Measurements from ENCODE around the gene NKX1-2. TPM values are rescaled to one million over a fixed set of nuclear protein-coding genes. Genes with fewer than 3 reads are reported as not detected.

The NKX1-2 gene
- total and polyA plus RNA-seq, 2 of the 8 experiments (the other 6 are each of a cell fraction or from before 2014, with no cell fraction given) = 12.7 to 34.9 TPM

DNA sequence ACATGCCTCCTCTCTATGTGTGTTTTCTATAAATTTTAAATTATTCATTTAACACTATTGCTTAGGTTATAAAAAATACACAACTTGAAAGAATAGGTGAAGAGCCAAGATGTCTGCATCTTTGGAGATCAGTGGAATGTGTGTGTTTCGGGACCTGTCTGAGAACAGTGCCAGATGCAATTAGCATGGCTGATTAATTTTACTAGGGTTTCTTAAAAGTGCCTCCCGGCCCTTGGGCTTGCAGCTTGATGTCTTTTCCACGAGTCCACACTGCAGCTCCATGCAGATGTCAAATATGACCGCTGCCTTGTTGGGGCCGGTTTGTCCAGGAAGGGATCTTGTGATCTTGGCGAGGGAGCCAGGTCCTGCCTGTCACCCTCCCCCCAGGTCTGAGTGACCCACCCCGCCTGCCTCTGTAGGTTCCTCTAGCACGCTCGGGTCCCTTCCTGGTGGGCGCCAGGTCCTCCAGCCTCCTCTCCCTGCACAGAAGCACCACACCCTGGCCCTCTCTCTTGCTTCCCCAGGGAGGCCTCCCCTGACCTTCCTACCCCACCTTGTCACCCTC is 32.5 kb upstream of the NKX1-2 start:
- Histone ChIP-seq H3K23me2 (ENCODE audit: low read depth, low read length) (0 out of 2 replicates have a peak, but pooled peaks cover 2% of the 10 kb centered on the region), H2BK5ac (ENCODE audit: low read depth, low read length) (peak overlapping the region; percentile 84), H3K27ac (ENCODE audit: low read depth, low read length) (no peak overlapping the region)

More for the DNA sequence above, 32.5 kb upstream of the NKX1-2 start:
- no peaks in the 10 kb centered on the region for H3K27me3 ChIP-seq (replicated peaks in 1 of 4; ENCODE audit: control insufficient read depth in 3 of 4, extremely low read depth in 1 of 4, insufficient read depth in 3 of 4, low read length in 3 of 4)
- no peak overlapping the region for H4K8ac ChIP-seq (ENCODE audit: extremely low read depth, insufficient read depth, low read length)
- DNase-seq (ENCODE audit: low read depth in 1 of 2, low spot score in 2 of 2) (no peak), FAIRE-seq (no peak)
- peaks cover 6 to 8% of the 10 kb centered on the region in 2 experiments; a peak in 3 of 4 replicates for H3K9me3 ChIP-seq (ENCODE audit: insufficient read depth in 2 of 2, low read depth in 1 of 2, low read length in 1 of 2)
- no peak overlapping the region for H2BK120ac ChIP-seq (replicated peaks; ENCODE audit: low read depth, low read length)
- H3K4me2 ChIP-seq (ENCODE audit: insufficient read depth in 1 of 2, low read depth in 2 of 2, low read length in 2 of 2) = no peak overlapping the region
- H2BK12ac ChIP-seq (ENCODE audit: low read depth, low read length) = no peak overlapping the region
- 0 out of 2 replicates have a peak overlapping the region, but pooled peaks have one; percentile 56 for H2BK20ac ChIP-seq (ENCODE audit: low read length)
- no peak overlapping the region for H4K5ac ChIP-seq (ENCODE audit: insufficient read length, low read depth, low read length)
- H3K79me2 ChIP-seq (ENCODE audit: control insufficient read depth in 1 of 2, insufficient read depth in 2 of 2, low read length in 2 of 2) = no peaks in the 10 kb centered on the region
- no peak overlapping the region for H3K14ac ChIP-seq (ENCODE audit: insufficient read length)
- 0 out of 2 replicates have a peak overlapping the region, but pooled peaks have one; percentile 36 for H2BK15ac ChIP-seq (ENCODE audit: low read length)
- peaks cover 0 to 10% (median 4%) of the 10 kb centered on the region in 4 experiments; a peak in 5 of 8 replicates for H3K36me3 ChIP-seq (ENCODE audit: control insufficient read depth in 2 of 4, insufficient read depth in 4 of 4, low read length in 3 of 4)
- H4K91ac ChIP-seq (replicated peaks; ENCODE audit: insufficient read length, low read length) = peak overlapping the region; percentile 1
- no peak overlapping the region for H3K9ac ChIP-seq (replicated peaks in 1 of 4; ENCODE audit: extremely low read depth in 1 of 4, low read depth in 3 of 4, low read length in 3 of 4)
- H3K23ac ChIP-seq (ENCODE audit: insufficient read length) = no peak overlapping the region
- TF ChIP-seq ZNF274 (IDR thresholded peaks at IDR 0.05; ENCODE audit: borderline replicate concordance, extremely low read depth, low read length) (no peak), TCF12 (IDR thresholded peaks at IDR 0.05; ENCODE audit: low read depth, low read length) (no peak), CREB1 (IDR thresholded peaks at IDR 0.05) (no peak), CBX8 (IDR thresholded peaks at IDR 0.05; ENCODE audit: borderline replicate concordance, low read depth, low read length) (no peak), SIX5 (IDR thresholded peaks at IDR 0.05; ENCODE audit: low read depth, low read length) (no peak), MAFK (IDR thresholded peaks at IDR 0.05; ENCODE audit: low read depth, low read length) (no peak)
- TF ChIP-seq, protein P1, sequence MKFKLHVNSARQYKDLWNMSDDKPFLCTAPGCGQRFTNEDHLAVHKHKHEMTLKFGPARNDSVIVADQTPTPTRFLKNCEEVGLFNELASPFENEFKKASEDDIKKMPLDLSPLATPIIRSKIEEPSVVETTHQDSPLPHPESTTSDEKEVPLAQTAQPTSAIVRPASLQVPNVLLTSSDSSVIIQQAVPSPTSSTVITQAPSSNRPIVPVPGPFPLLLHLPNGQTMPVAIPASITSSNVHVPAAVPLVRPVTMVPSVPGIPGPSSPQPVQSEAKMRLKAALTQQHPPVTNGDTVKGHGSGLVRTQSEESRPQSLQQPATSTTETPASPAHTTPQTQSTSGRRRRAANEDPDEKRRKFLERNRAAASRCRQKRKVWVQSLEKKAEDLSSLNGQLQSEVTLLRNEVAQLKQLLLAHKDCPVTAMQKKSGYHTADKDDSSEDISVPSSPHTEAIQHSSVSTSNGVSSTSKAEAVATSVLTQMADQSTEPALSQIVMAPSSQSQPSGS (IDR thresholded peaks at IDR 0.05; ENCODE audit: low read length) = no peak
- H2AFZ ChIP-seq (ENCODE audit: low read length) = no peak overlapping the region
- ChIA-PET POLR2A (ENCODE audit: partially characterized antibody) (interaction anchor here (0.8 to 1.0 kb wide), 3 partner anchors 9 to 26 kb away, joined by 3 read pairs; no protein-coding TSS in a partner anchor), CTCF (ENCODE audit: partially characterized antibody) (interaction anchor here (1.2 to 3.2 kb wide), 5 partner anchors 10 to 50 kb away, joined by 3 to 14 read pairs (median 5); partner anchors contain the start of gene NKX1-2)
- WGBS, 2 experiments (ENCODE audit: extremely low coverage in 1 of 2, insufficient coverage in 1 of 2, insufficient read length in 1 of 2, insufficient replicate concordance in 2 of 2, low coverage in 1 of 2, low lambda C conversion rate in 2 of 2, missing lambda C conversion rate in 1 of 2) = 88% methylated on average over 10 of the region's 10 CpGs; no CpG with 5 or more reads in 1 of the 2 experiments
- no peak overlapping the region for H3K56ac ChIP-seq (replicated peaks; ENCODE audit: insufficient read length, low read depth, low read length)
- H3K4ac ChIP-seq (replicated peaks; ENCODE audit: insufficient read length, low read depth, low read length) = no peak overlapping the region
- peaks cover 4 to 18% (median 9%) of the 10 kb centered on the region in 4 experiments for H3K4me1 ChIP-seq (replicated peaks in 1 of 4; ENCODE audit: control insufficient read depth in 3 of 4, insufficient read depth in 4 of 4, low read length in 3 of 4)
- peaks cover 12% of the 10 kb centered on the region for H3K79me1 ChIP-seq (ENCODE audit: low read depth, low read length)
- H3K4me3 ChIP-seq (ENCODE audit: extremely low read depth in 1 of 4, insufficient read depth in 2 of 4, low read depth in 3 of 4, low read length in 4 of 4) = no peak overlapping the region
- H3K18ac ChIP-seq (ENCODE audit: extremely low read depth, low read length) = 0 out of 2 replicates have a peak overlapping the region, but pooled peaks have one; percentile 13
- H4K20me1 ChIP-seq (replicated peaks in 1 of 2; ENCODE audit: control insufficient read depth in 1 of 2, insufficient read depth in 2 of 2, low read length in 2 of 2) = peaks cover 0 to 2% of the 10 kb centered on the region in 2 experiments
- H2AK5ac ChIP-seq (ENCODE audit: low read depth, low read length) = no peak overlapping the region; the same call in 1 of the 2 replicates

Data from H1 (cell line).